Mucosa of descending colon (tissue), 3 donors: ENCODE results near the gene RCOR2. TPM values are rescaled to one million over a fixed set of nuclear protein-coding genes. Genes with fewer than 3 reads are reported as not detected.
A peak's percentile ranks its signal among the peaks of the same experiment; 100 is the strongest.

ENCODE experiments used
- ATAC-seq: fragments of 200-7000 bp; cut with Tn5 transposase; one replicate; pipeline ENCODE4 v1.9.1; 2020; ENCODE audit warnings: mild to moderate bottlenecking, moderate library complexity
- DNase-seq, 3 donors: peaks; one replicate each; pipeline ENCODE4 v3.0.0-alpha.2; 2020
- H3K36me3 ChIP-seq: fragments of 200-600 bp; one replicate; pipeline ENCODE4 v1.8.0; 2021; ENCODE audit warnings: low read depth, mild to moderate bottlenecking
- H3K4me1 ChIP-seq: fragments of 200-600 bp; one replicate; pipeline ENCODE4 v1.8.0; 2021; ENCODE audit warnings: low read depth, mild to moderate bottlenecking
- H3K4me3 ChIP-seq: fragments of 200-600 bp; one replicate; pipeline ENCODE4 v1.8.0; 2021; ENCODE audit warnings: mild to moderate bottlenecking
- H3K9me3 ChIP-seq: fragments of 200-600 bp; one replicate; pipeline ENCODE4 v1.8.0; 2021; ENCODE audit warnings: mild to moderate bottlenecking
- CTCF ChIP-seq: fragments of 200-600 bp; IDR thresholded peaks from one replicate; pipeline ENCODE4 v1.8.0; 2022; ENCODE audit warnings: antibody characterized with exemption, mild to moderate bottlenecking
- intact Hi-C, 2 donors: fragments of 100-400 bp; cut with DNase I in 1 of 2; cut with micrococcal nuclease in 1 of 2; formaldehyde crosslinking; loops; one replicate each; pipeline versions ENCODE4 v1.11.0 to v1.11.1; 2022; cut with DNase I, micrococcal nuclease
- total RNA-seq, 3 donors: library from RNA; stranded (reverse); fragmentation: NEBNext Ultra II Directional in 2 of 3; extraction: Animal tissue kit (Norgen Biotek cat#: 25700) in 2 of 3; gene quantifications; one replicate each; pipeline versions ENCODE4 v1.2.1 to v1.2.4, GENCODE V29; 2021 to 2023
- donor health status: DM: no; HTN: no; CAD: no; lungs with moderate emphysema.
- donor health status: DM: no; HTN: no; CAD: no.
- donor health status: DM: no; HTN: yes; CAD: no.

The RCOR2 gene
- total RNA-seq, 3 donors from 2014 or later, result 1.2 to 3.7 (median 1.6) TPM

- H3K36me3 ChIP-seq, result peaks cover 13% of the 10 kb centered on the region
- peaks cover 16% of the 10 kb centered on the region for H3K4me1 ChIP-seq
- DNase-seq (peak in 1 of 3 donors; percentile 78), ATAC-seq (peak; percentile 73)
- no peak for TF ChIP-seq CTCF
- intact Hi-C loops, result no loop called here
- H3K4me3 ChIP-seq, result no peak overlapping the region
- H3K9me3 ChIP-seq, result no peaks in the 10 kb centered on the region
Observed at GRCh38 chr11:63896071-63896470, 20.9 kb downstream of the RCOR2 start.

GRCh38 chr11:63893355-63893754 lies 23.6 kb downstream of the RCOR2 start:
- Histone ChIP-seq H3K9me3 (no peaks in the 10 kb centered on the region), H3K4me1 (peaks cover 41% of the 10 kb centered on the region), H3K4me3 (no peak overlapping the region), H3K36me3 (peaks cover 2% of the 10 kb centered on the region)
- TF ChIP-seq CTCF, result no peak
- no peak for DNase-seq
- intact Hi-C loops, result no loop called here
- ATAC-seq, result no peak

GRCh38 chr11:63892228-63892627 lies 24.7 kb downstream of the RCOR2 start:
- ATAC-seq, result no peak
- H3K9me3 ChIP-seq, result no peaks in the 10 kb centered on the region
- H3K4me1 ChIP-seq, result peaks cover 51% of the 10 kb centered on the region
- intact Hi-C loops, result no loop called here
- no peak overlapping the region for H3K4me3 ChIP-seq
- TF ChIP-seq CTCF, result no peak
- DNase-seq, result no peak
- no peaks in the 10 kb centered on the region for H3K36me3 ChIP-seq

GRCh38 chr11:63890368-63890767 lies 26.6 kb downstream of the RCOR2 start:
- no peaks in the 10 kb centered on the region for H3K9me3 ChIP-seq
- no peak for TF ChIP-seq CTCF
- peaks cover 54% of the 10 kb centered on the region for H3K4me1 ChIP-seq
- intact Hi-C loops, result no loop called here
- H3K4me3 ChIP-seq, result no peak overlapping the region
- ATAC-seq (no peak), DNase-seq (no peak)
- H3K36me3 ChIP-seq, result no peaks in the 10 kb centered on the region

GRCh38 chr11:63889344-63889743 lies 27.6 kb downstream of the RCOR2 start:
- H3K4me1 ChIP-seq, result peaks cover 54% of the 10 kb centered on the region
- H3K4me3 ChIP-seq, result no peak overlapping the region
- no peaks in the 10 kb centered on the region for H3K9me3 ChIP-seq
- peak; percentile 72 to 80 (median 79) for DNase-seq
- ATAC-seq, result peak; percentile 75
- intact Hi-C loops, result no loop called here
- TF ChIP-seq CTCF, result no peak
- H3K36me3 ChIP-seq, result no peaks in the 10 kb centered on the region
